SK-N-SH (cell line): ENCODE measurements around the gene HOTAIR. TPM values are rescaled to one million over a fixed set of nuclear protein-coding genes. Genes with fewer than 3 reads are reported as not detected.

Experiments
- CTCF ChIA-PET: fragments of 300-600, 350-600 bp; formaldehyde crosslinking; extraction: SDS; loops from one replicate; lab custom pipeline; 2021; lab: Yijun Ruan, JAX
- POLR2A ChIA-PET: fragments of 350-600 bp; sonication (Branson Sonifier 250); formaldehyde crosslinking; extraction: SDS; loops from one replicate; lab custom pipeline; 2020; ENCODE audit warnings: antibody characterized with exemption, inconsistent platforms; lab: Yijun Ruan, JAX
- DNase-seq: peaks from one replicate; pipeline ENCODE4 v3.0.0; 2012
- H2AFZ ChIP-seq: fragments of 200-600 bp; sonication (generic); 2 replicates; pipeline ENCODE4 v1.8.1; 2016; ENCODE audit warnings: antibody characterized with exemption, mild to moderate bottlenecking, low read depth
- H3F3A ChIP-seq: fragments of 200-600 bp; sonication (generic); replicated peaks from 2 replicates; pipeline ENCODE3; 2016; ENCODE audit warnings: antibody characterized with exemption, mild to moderate bottlenecking; ENCODE audit not compliant: insufficient read depth
- H3K27ac ChIP-seq, 2 experiments: fragments of 200-500 bp in 1 of 2; fragments of 200-600 bp in 1 of 2; sonication (Bioruptor generic) in 1 of 2; sonication (generic), shearing (Covaris generic) in 1 of 2; 2 replicates each; pipeline versions ENCODE4 v1.5.1 to v1.6.1; 2014 to 2016; ENCODE audit warnings: low read depth in 2 of 2, inconsistent platforms in 1 of 2, low read length in 1 of 2, mild to moderate bottlenecking in 1 of 2, mixed read lengths in 1 of 2
- H3K27me3 ChIP-seq: fragments of 200-600 bp; sonication (generic), shearing (Covaris generic); 2 replicates; pipeline ENCODE4 v1.6.1; 2016; ENCODE audit warnings: mixed run types; ENCODE audit not compliant: insufficient read depth
- H3K36me3 ChIP-seq, 2 experiments: fragments of 200-500 bp in 1 of 2; fragments of 200-600 bp in 1 of 2; sonication (Bioruptor generic) in 1 of 2; sonication (generic) in 1 of 2; replicated peaks in 1 of 2; 2 replicates each; pipeline versions ENCODE3 to v1.5.1; 2014 to 2016; ENCODE audit warnings: low read length in 1 of 2, mild to moderate bottlenecking in 1 of 2; ENCODE audit not compliant: insufficient read depth in 2 of 2, control insufficient read depth in 1 of 2
- H3K4me1 ChIP-seq, 2 experiments: fragments of 200-500 bp in 1 of 2; fragments of 200-600 bp in 1 of 2; sonication (Bioruptor generic) in 1 of 2; sonication (generic), shearing (Covaris generic) in 1 of 2; 2 replicates each; pipeline versions ENCODE4 v1.5.1 to v1.6.1; 2014 to 2016; ENCODE audit warnings: low read depth in 1 of 2, low read length in 1 of 2, mixed run types in 1 of 2; ENCODE audit not compliant: insufficient read depth in 2 of 2, control insufficient read depth in 1 of 2
- H3K4me2 ChIP-seq: fragments of 200-600 bp; sonication (generic), shearing (Covaris generic); 2 replicates; pipeline ENCODE4 v1.6.1; 2017; ENCODE audit warnings: mixed run types
- H3K4me3 ChIP-seq, 2 experiments: fragments of 200-500 bp in 1 of 2; fragments of 200-600 bp in 1 of 2; sonication (Bioruptor generic) in 1 of 2; sonication (generic), shearing (Covaris generic) in 1 of 2; 2 replicates each; pipeline versions ENCODE4 v1.5.1 to v1.8.1; 2014 to 2016; ENCODE audit warnings: low read depth in 2 of 2, inconsistent platforms in 1 of 2, low read length in 1 of 2, mild to moderate bottlenecking in 1 of 2, mixed read lengths in 1 of 2, moderate library complexity in 1 of 2
- H3K79me2 ChIP-seq: fragments of 200-600 bp; sonication (generic); 2 replicates; pipeline ENCODE4 v1.8.1; 2017; ENCODE audit warnings: mild to moderate bottlenecking; ENCODE audit not compliant: insufficient read depth
- H3K9ac ChIP-seq: fragments of 200-600 bp; sonication (generic); 2 replicates; pipeline ENCODE4 v1.6.1; 2017; ENCODE audit warnings: mixed run types
- H3K9me2 ChIP-seq: fragments of 200-600 bp; sonication (generic); 2 replicates; pipeline ENCODE4 v1.6.1; 2017; ENCODE audit warnings: mixed run types
- H3K9me3 ChIP-seq: fragments of 200-600 bp; sonication (generic); 2 replicates; pipeline ENCODE4 v1.6.1; 2017; ENCODE audit warnings: mixed run types, mild to moderate bottlenecking, moderate library complexity
- H4K20me1 ChIP-seq: fragments of 200-600 bp; sonication (generic); 2 replicates; pipeline ENCODE4 v1.6.1; 2017; ENCODE audit warnings: mild to moderate bottlenecking, mixed run types; ENCODE audit not compliant: insufficient read depth
- CHD2 ChIP-seq: fragments of 150-350 bp; IDR thresholded peaks from 2 replicates; pipeline ENCODE4 v1.6.1; 2018; ENCODE audit warnings: low read length; ENCODE audit not compliant: partially characterized antibody
- EZH2phosphoT487 ChIP-seq: fragments of 200-600 bp; sonication (generic); IDR thresholded peaks from 2 replicates; pipeline ENCODE4 v1.6.1; 2017; ENCODE audit warnings: low read depth, mixed run types, mild to moderate bottlenecking, antibody characterized with exemption, moderate library complexity, borderline replicate concordance
- FOSL2 ChIP-seq: IDR thresholded peaks from 2 replicates; pipeline ENCODE4 v1.4.0; 2012; ENCODE audit warnings: low read depth, mild to moderate bottlenecking, moderate library complexity, borderline replicate concordance
- FOXJ3 ChIP-seq: sonication (generic); formaldehyde crosslinking; IDR thresholded peaks from 2 replicates; pipeline ENCODE4 v1.5.1; 2020; ENCODE audit warnings: mild to moderate bottlenecking, missing genetic modification reagents
- JUND ChIP-seq: IDR thresholded peaks from 2 replicates; pipeline ENCODE4 v1.4.0; 2012
- NFIC ChIP-seq: IDR thresholded peaks from 2 replicates; pipeline ENCODE4 v1.4.0; 2012; ENCODE audit warnings: borderline replicate concordance
- POLR2AphosphoS5 ChIP-seq: IDR thresholded peaks from 2 replicates; pipeline ENCODE4 v1.6.1; 2012; ENCODE audit warnings: low read depth, low read length
- RAD21 ChIP-seq: IDR thresholded peaks from 2 replicates; pipeline ENCODE4 v1.6.1; 2012; ENCODE audit warnings: mild to moderate bottlenecking, low read length
- RXRA ChIP-seq: IDR thresholded peaks from 2 replicates; pipeline ENCODE4 v1.4.0; 2012; ENCODE audit warnings: low read depth, mild to moderate bottlenecking, borderline replicate concordance
- YY1 ChIP-seq: IDR thresholded peaks from 2 replicates; pipeline ENCODE4 v1.4.0; 2012; ENCODE audit warnings: low read depth, mild to moderate bottlenecking
- WGBS: methylation state at CpG from one replicate; pipeline ENCODE4 v1.1.6; 2017; ENCODE audit warnings: low lambda C conversion rate; 5-methylcytosine and 5-hydroxymethylcytosine counted together
- polyA plus RNA-seq, 3 experiments: library from polyadenylated mRNA; depleted of rRNA; stranded (reverse); fragments of >200 nt; gene quantifications; 2 replicates each; pipeline ENCODE4 v1.2.3, GENCODE V29; 2012
- TF ChIP-seq, protein P1 (sequence below): IDR thresholded peaks from 2 replicates; pipeline ENCODE4; 2012
- TF ChIP-seq, protein P2 (sequence below): IDR thresholded peaks from 2 replicates; pipeline ENCODE4 v1.6.1; 2012; ENCODE audit warnings: mild to moderate bottlenecking, low read depth, low read length, moderate library complexity
- TF ChIP-seq, protein P3 (sequence below): IDR thresholded peaks from 2 replicates; pipeline ENCODE4 v1.4.0; 2012; ENCODE audit warnings: low read depth, borderline replicate concordance
- TF ChIP-seq, protein P4 (sequence below): IDR thresholded peaks from 2 replicates; pipeline ENCODE4 v1.4.0; 2012; ENCODE audit warnings: low read depth
- TF ChIP-seq, protein P5 (sequence below): fragments of 200-600 bp; sonication (generic); IDR thresholded peaks from 2 replicates; pipeline ENCODE4 v1.6.1; 2017; ENCODE audit warnings: antibody characterized with exemption, mild to moderate bottlenecking, moderate library complexity

The HOTAIR gene
- polyA plus RNA-seq, 1 of the 3 experiments (the other 2 are of a cell fraction), result not detected

DNA sequence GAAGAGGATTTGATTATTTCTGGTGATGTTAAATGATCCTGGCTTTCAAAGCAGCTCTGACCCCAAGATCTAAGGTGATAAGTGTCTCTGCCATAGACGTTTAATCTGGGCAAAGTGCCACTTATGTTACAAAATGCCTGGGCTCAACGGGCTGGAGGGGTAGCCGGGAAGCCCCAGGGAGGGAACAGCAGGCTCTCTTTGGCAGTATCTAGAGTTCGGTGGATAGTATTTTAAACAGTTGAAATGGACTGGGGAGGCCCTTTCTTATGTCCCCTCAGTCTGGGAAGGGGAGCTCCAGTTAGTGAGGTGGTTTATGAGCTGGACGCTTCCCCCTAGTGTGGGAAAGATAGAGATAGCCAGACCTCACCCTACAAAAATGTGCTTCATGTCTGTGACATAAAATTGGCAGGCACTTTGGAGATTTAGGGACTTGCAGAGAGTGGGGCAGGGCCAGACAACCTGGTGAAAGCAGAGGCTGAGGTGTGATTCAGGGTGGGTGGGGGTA, 7.3 kb downstream of the HOTAIR start (continued):
- TF ChIP-seq RAD21, result no peak
- TF ChIP-seq, all 33 proteins: peak for 0

DNA sequence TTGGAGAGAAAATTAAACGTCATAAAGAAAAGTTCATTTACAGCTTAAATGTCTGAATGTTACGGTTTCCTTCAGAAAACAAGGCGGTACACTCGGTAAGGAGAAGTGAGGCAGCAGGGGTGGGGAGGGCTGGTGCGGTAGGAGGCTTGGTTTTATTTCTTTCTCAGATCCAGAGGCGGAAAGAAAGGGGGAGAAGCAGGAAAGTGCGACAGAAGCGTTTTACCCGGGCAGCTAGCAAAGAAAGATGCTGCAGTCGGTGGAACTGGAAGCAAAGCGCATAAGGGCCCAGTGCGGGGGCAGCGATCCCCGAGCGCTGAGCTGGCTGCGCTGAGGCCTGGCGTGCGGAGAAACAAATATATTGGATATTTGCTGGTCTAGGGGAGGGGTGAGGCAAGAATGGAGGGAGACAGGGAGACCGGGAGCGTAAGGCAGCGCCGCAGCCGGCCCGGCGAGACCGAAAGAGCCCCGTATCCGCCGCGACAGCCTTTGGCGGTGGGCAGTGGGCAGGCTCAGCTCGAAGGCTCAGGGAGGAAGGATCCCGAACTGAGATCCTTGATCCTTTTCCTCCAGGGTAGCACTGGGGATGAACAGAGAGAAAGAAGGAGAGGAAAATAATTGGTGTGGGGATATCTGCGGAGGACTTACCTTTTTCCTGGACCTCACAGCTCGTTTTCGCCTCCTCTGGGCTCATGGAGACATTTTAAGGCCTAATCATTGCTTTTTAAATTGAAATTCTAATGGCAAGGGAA, 8.2 kb downstream of the HOTAIR start:
- Histone ChIP-seq H3K9me3 (no peaks in the 10 kb centered on the region), H4K20me1 (peaks cover 12% of the 10 kb centered on the region; the same call in 1 of the 2 replicates), H3K4me3 (no peak overlapping the region)
- POLR2A ChIA-PET, result interaction anchor here (0.5 kb wide), 1 partner anchor 33 kb away, joined by 3 read pairs; no protein-coding TSS in a partner anchor
- no peak for DNase-seq
- TF ChIP-seq, protein P1, sequence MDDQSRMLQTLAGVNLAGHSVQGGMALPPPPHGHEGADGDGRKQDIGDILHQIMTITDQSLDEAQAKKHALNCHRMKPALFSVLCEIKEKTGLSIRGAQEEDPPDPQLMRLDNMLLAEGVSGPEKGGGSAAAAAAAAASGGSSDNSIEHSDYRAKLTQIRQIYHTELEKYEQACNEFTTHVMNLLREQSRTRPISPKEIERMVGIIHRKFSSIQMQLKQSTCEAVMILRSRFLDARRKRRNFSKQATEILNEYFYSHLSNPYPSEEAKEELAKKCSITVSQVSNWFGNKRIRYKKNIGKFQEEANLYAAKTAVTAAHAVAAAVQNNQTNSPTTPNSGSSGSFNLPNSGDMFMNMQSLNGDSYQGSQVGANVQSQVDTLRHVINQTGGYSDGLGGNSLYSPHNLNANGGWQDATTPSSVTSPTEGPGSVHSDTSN, result no peak
- peak; percentile 99 for TF ChIP-seq EZH2phosphoT487
- TF ChIP-seq, all 33 proteins: peak for 1
- H3K79me2 ChIP-seq, result no peaks in the 10 kb centered on the region
- WGBS, result 22% methylated on average over 35 of the region's 36 CpGs
- no peaks in the 10 kb centered on the region for H3F3A ChIP-seq
- H3K4me1 ChIP-seq, result no peaks in the 10 kb centered on the region; a peak in 1 of 4 replicates
- no peaks in the 10 kb centered on the region for H3K9me2 ChIP-seq
- peaks cover 100% of the 10 kb centered on the region for H3K27me3 ChIP-seq
- no peak overlapping the region for H3K27ac ChIP-seq
- CTCF ChIA-PET, result interaction anchor here (0.7 to 12.7 kb wide), 9 partner anchors 10 to 433 kb away, joined by 3 to 134 read pairs (median 3); partner anchors contain the start of gene HOXC10
- H3K4me2 ChIP-seq, result peak overlapping the region; percentile 47; the same call in 1 of the 2 replicates
- H3K36me3 ChIP-seq, result no peaks in the 10 kb centered on the region
- no peak overlapping the region for H2AFZ ChIP-seq
- H3K9ac ChIP-seq, result no peak overlapping the region

DNA sequence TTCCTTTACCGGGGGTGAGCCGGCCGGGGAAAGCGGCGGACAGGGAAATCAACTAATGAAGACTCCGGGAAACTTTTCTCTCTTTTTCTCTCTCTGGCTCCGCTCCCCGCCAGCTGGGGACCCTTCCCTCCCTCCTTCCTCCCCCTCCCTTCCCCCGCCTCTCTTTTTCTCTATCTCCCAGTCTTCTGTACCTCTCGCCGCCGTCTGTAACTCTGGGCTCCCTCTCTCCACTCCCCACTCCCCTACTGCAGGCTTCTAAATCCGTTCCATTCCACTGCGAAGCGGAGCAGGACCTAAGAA, 8.7 kb downstream of the HOTAIR start:
- H3K9ac ChIP-seq, result no peak overlapping the region
- CTCF ChIA-PET, result interaction anchor here (0.7 to 12.7 kb wide), 6 partner anchors 10 to 434 kb away, joined by 3 to 134 read pairs (median 4); partner anchors contain the start of gene HOXC10
- 14% methylated on average over 15 of the region's 15 CpGs for WGBS
- TF ChIP-seq RAD21 (no peak), CHD2 (no peak), NFIC (no peak), FOSL2 (no peak), JUND (no peak), POLR2AphosphoS5 (no peak), RXRA (no peak), YY1 (no peak), FOXJ3 (CRISPR knock-in tag) (no peak)
- TF ChIP-seq, protein P2, sequence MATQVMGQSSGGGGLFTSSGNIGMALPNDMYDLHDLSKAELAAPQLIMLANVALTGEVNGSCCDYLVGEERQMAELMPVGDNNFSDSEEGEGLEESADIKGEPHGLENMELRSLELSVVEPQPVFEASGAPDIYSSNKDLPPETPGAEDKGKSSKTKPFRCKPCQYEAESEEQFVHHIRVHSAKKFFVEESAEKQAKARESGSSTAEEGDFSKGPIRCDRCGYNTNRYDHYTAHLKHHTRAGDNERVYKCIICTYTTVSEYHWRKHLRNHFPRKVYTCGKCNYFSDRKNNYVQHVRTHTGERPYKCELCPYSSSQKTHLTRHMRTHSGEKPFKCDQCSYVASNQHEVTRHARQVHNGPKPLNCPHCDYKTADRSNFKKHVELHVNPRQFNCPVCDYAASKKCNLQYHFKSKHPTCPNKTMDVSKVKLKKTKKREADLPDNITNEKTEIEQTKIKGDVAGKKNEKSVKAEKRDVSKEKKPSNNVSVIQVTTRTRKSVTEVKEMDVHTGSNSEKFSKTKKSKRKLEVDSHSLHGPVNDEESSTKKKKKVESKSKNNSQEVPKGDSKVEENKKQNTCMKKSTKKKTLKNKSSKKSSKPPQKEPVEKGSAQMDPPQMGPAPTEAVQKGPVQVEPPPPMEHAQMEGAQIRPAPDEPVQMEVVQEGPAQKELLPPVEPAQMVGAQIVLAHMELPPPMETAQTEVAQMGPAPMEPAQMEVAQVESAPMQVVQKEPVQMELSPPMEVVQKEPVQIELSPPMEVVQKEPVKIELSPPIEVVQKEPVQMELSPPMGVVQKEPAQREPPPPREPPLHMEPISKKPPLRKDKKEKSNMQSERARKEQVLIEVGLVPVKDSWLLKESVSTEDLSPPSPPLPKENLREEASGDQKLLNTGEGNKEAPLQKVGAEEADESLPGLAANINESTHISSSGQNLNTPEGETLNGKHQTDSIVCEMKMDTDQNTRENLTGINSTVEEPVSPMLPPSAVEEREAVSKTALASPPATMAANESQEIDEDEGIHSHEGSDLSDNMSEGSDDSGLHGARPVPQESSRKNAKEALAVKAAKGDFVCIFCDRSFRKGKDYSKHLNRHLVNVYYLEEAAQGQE, result no peak
- TF ChIP-seq, protein P3, sequence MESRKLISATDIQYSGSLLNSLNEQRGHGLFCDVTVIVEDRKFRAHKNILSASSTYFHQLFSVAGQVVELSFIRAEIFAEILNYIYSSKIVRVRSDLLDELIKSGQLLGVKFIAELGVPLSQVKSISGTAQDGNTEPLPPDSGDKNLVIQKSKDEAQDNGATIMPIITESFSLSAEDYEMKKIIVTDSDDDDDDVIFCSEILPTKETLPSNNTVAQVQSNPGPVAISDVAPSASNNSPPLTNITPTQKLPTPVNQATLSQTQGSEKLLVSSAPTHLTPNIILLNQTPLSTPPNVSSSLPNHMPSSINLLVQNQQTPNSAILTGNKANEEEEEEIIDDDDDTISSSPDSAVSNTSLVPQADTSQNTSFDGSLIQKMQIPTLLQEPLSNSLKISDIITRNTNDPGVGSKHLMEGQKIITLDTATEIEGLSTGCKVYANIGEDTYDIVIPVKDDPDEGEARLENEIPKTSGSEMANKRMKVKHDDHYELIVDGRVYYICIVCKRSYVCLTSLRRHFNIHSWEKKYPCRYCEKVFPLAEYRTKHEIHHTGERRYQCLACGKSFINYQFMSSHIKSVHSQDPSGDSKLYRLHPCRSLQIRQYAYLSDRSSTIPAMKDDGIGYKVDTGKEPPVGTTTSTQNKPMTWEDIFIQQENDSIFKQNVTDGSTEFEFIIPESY, result no peak
- TF ChIP-seq, protein P4, sequence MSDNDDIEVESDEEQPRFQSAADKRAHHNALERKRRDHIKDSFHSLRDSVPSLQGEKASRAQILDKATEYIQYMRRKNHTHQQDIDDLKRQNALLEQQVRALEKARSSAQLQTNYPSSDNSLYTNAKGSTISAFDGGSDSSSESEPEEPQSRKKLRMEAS, result no peak
- TF ChIP-seq, protein P5, sequence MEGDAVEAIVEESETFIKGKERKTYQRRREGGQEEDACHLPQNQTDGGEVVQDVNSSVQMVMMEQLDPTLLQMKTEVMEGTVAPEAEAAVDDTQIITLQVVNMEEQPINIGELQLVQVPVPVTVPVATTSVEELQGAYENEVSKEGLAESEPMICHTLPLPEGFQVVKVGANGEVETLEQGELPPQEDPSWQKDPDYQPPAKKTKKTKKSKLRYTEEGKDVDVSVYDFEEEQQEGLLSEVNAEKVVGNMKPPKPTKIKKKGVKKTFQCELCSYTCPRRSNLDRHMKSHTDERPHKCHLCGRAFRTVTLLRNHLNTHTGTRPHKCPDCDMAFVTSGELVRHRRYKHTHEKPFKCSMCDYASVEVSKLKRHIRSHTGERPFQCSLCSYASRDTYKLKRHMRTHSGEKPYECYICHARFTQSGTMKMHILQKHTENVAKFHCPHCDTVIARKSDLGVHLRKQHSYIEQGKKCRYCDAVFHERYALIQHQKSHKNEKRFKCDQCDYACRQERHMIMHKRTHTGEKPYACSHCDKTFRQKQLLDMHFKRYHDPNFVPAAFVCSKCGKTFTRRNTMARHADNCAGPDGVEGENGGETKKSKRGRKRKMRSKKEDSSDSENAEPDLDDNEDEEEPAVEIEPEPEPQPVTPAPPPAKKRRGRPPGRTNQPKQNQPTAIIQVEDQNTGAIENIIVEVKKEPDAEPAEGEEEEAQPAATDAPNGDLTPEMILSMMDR, result no peak

More for the DNA sequence above, 8.7 kb downstream of the HOTAIR start:
- Histone ChIP-seq H3K36me3 (no peaks in the 10 kb centered on the region), H2AFZ (no peak overlapping the region), H3K79me2 (no peaks in the 10 kb centered on the region), H3K27ac (no peak overlapping the region), H4K20me1 (peaks cover 12% of the 10 kb centered on the region; the same call in 1 of the 2 replicates), H3K4me1 (no peaks in the 10 kb centered on the region; a peak in 1 of 4 replicates), H3K4me2 (peak overlapping the region; percentile 47; the same call in 1 of the 2 replicates), H3K27me3 (peaks cover 100% of the 10 kb centered on the region), H3F3A (no peaks in the 10 kb centered on the region), H3K9me2 (no peaks in the 10 kb centered on the region), H3K4me3 (no peak overlapping the region), H3K9me3 (no peaks in the 10 kb centered on the region)
- POLR2A ChIA-PET, result no interaction called here
- DNase-seq, result no peak
